ENCODE results near the gene USO1. TPM values are rescaled to one million over a fixed set of nuclear protein-coding genes. Genes with fewer than 3 reads are reported as not detected.

The USO1 gene
- total RNA-seq, 1 experiment from 2014 or later = 110 TPM

DNA sequence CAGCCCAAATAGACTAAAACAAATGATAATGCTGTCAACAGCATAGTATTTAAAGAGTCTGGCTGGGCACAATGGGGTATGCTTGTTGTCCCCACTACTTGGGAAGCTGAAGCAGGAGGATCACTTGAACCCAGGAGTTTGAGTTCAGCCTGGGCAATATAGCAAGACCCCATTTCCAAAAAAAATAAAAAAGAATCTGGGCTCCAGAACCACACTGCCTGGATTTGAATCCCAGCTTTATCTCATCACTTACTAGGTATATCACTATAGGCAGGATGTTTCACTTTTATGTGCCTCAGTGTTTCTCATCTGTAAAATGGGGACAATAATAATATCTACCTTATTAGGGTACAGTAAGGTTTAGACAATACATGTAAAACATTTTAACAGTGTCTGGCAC is 45.9 kb upstream of the USO1 start:
- H3K4me3 Mint-ChIP-seq = no peak overlapping the region

More for the DNA sequence above, 45.9 kb upstream of the USO1 start:
- H3K9ac ChIP-seq (ENCODE audit: extremely low read depth, insufficient read length, low read length) = no peak overlapping the region
- H4K20me1 ChIP-seq (ENCODE audit: control insufficient read depth, insufficient read depth, insufficient read length) = no peaks in the 10 kb centered on the region
- no peak overlapping the region for H2BK12ac ChIP-seq (ENCODE audit: insufficient read length, low read depth, low read length)
- H2BK120ac ChIP-seq (ENCODE audit: low read depth, low read length, poor library complexity, severe bottlenecking) = no peak overlapping the region
- no peaks in the 10 kb centered on the region for H3K27me3 ChIP-seq (ENCODE audit: insufficient read depth, low read length)
- H3K4ac ChIP-seq (ENCODE audit: low read depth, low read length) = no peak overlapping the region
- no peaks in the 10 kb centered on the region for H3K4me1 ChIP-seq (ENCODE audit: insufficient read depth, low read length)
- Mint-ChIP-seq H3K27me3 (ENCODE audit: low read depth) (no peaks in the 10 kb centered on the region; the same call in 1 of the 2 replicates), H3K9me3 (no peaks in the 10 kb centered on the region), H3K27ac (no peak overlapping the region), H3K4me1 (peaks cover 17 to 27% of the 10 kb centered on the region in 2 experiments), H3K36me3 (ENCODE audit: insufficient read depth in 1 of 3, low read depth in 3 of 3) (peaks cover 11 to 24% (median 19%) of the 10 kb centered on the region in 3 experiments; a peak in 5 of 7 replicates)
- H3K79me2 ChIP-seq (ENCODE audit: insufficient read depth, low read length) = peaks cover 8% of the 10 kb centered on the region; the same call in 1 of the 2 replicates
- H2BK5ac ChIP-seq (ENCODE audit: insufficient read length, low read length) = no peak overlapping the region
- no peaks in the 10 kb centered on the region for H3K79me1 ChIP-seq (ENCODE audit: insufficient read depth, low read depth, low read length, poor library complexity, severe bottlenecking)
- H3K56ac ChIP-seq (ENCODE audit: insufficient read length, low read depth, low read length) = no peak overlapping the region
- no peak for DNase-seq
- no peak overlapping the region for H3K18ac ChIP-seq (ENCODE audit: insufficient read length, low read depth, low read length)
- no peak overlapping the region for H3K23ac ChIP-seq (ENCODE audit: insufficient read length, low read depth, low read length)
- H2AFZ ChIP-seq (ENCODE audit: low read length) = no peak overlapping the region
- no peak overlapping the region for H3K27ac ChIP-seq (ENCODE audit: insufficient read length, low read depth, low read length)
- H3K14ac ChIP-seq (ENCODE audit: insufficient read depth, low read length) = no peak overlapping the region
- no peak overlapping the region for H2BK20ac ChIP-seq (ENCODE audit: low read depth, low read length, poor library complexity, severe bottlenecking)
- H3K4me2 ChIP-seq (ENCODE audit: insufficient read depth, insufficient read length, low read length) = no peak overlapping the region
- no peak overlapping the region for H4K91ac ChIP-seq (ENCODE audit: insufficient read length, low read depth, low read length)
- peaks cover 4% of the 10 kb centered on the region for H3K23me2 ChIP-seq (ENCODE audit: insufficient read length, low read depth, low read length, poor library complexity, severe bottlenecking)
- no peak overlapping the region for H4K5ac ChIP-seq (ENCODE audit: insufficient read length, low read depth, low read length)
- H2BK15ac ChIP-seq (ENCODE audit: low read depth, low read length) = no peak overlapping the region
- no peak overlapping the region for H3T11ph ChIP-seq (ENCODE audit: low read length)
- no peak for TF ChIP-seq CTCF (conservative IDR thresholded peaks at IDR 0.05)
- H2AK5ac ChIP-seq (ENCODE audit: insufficient read length, low read length) = no peak overlapping the region
- H4K8ac ChIP-seq (replicated peaks; ENCODE audit: insufficient read length, low read depth, low read length) = no peak overlapping the region
- no peaks in the 10 kb centered on the region for H3K9me3 ChIP-seq (ENCODE audit: control insufficient read depth, low read depth, low read length)

Measured in H9 (cell line).